Measurements from ENCODE around the gene MAP7D1. TPM values are rescaled to one million over a fixed set of nuclear protein-coding genes. Genes with fewer than 3 reads are reported as not detected.
"Not testable (repeated sequence)": the region's sequence is repeated elsewhere in the genome, so short reads cannot be mapped to it uniquely, and the experiment has no call there.

The MAP7D1 gene
- total RNA-seq, 1 donor from 2014 or later: 71.0 TPM

DNA sequence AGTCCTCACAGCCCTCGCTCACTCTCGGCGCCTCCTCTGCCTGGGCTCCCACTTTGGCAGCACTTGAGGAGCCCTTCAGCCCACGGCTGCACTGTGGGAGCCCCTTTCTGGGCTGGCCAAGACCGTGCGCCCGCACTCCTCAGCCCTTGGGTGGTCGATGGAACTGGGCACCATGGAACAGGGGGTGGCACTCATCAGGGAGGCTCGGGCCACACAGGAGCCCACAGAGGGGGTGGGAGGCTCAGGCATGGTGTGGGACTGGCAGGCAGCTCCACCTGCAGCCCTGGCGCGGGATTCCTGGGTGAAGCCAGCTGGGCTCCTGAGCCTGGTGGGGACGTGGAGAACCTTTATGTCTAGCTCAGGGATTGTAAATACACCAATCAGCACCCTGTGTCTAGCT lies 40.8 kb downstream of the MAP7D1 start:
- not testable (repeated sequence) for H3K4me3 ChIP-seq (ENCODE audit: low read length in 3 of 3); H3K27ac ChIP-seq (ENCODE audit: low read depth, low read length); H3K9me3 ChIP-seq (ENCODE audit: control insufficient read depth in 3 of 3, low read length in 3 of 3); H3K27me3 ChIP-seq (ENCODE audit: control insufficient read depth in 3 of 3, insufficient read depth in 3 of 3, low read length in 3 of 3); H3K4me1 ChIP-seq (ENCODE audit: control insufficient read depth in 3 of 3, insufficient read depth in 3 of 3, low read length in 3 of 3); H3K36me3 ChIP-seq (ENCODE audit: control insufficient read depth in 3 of 3, insufficient read depth in 3 of 3, low read length in 3 of 3); H3K9ac ChIP-seq (ENCODE audit: low read depth in 1 of 3, low read length in 3 of 3)

DNA sequence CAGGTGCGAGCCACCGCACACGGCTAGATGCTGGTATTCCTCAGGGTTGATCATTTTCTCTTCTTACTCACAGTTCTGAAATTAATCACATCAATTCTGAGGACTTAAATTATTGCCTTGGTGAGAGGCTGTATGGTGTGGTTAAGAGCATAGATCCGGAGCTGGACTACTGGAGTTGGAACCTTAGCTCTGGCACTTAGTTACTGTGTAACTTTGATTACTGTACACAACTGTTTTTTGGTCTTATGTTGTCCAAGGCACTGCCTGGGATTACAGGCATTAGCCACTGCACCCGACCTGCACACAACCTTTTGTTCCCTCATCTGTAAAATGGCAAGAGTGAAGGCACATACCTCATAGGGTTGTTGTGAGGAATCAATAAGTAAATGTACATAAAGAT lies 42.7 kb downstream of the MAP7D1 start:
- H3K4me1 ChIP-seq (ENCODE audit: control insufficient read depth in 3 of 3, insufficient read depth in 3 of 3, low read length in 3 of 3): peaks cover 0 to 15% (median 10%) of the 10 kb centered on the region in 3 donors
- no peak overlapping the region for H3K27ac ChIP-seq (ENCODE audit: low read depth, low read length)
- no peaks in the 10 kb centered on the region for H3K36me3 ChIP-seq (ENCODE audit: control insufficient read depth in 3 of 3, insufficient read depth in 3 of 3, low read length in 3 of 3)
- H3K9ac ChIP-seq (ENCODE audit: low read depth in 1 of 3, low read length in 3 of 3): no peak overlapping the region
- no peaks in the 10 kb centered on the region for H3K9me3 ChIP-seq (ENCODE audit: control insufficient read depth in 3 of 3, low read length in 3 of 3)
- H3K4me3 ChIP-seq (ENCODE audit: low read length in 3 of 3): no peak overlapping the region
- H3K27me3 ChIP-seq (ENCODE audit: control insufficient read depth in 3 of 3, insufficient read depth in 3 of 3, low read length in 3 of 3): no peaks in the 10 kb centered on the region

- H3K27me3 ChIP-seq (ENCODE audit: control insufficient read depth in 3 of 3, insufficient read depth in 3 of 3, low read length in 3 of 3): no peaks in the 10 kb centered on the region
- no peaks in the 10 kb centered on the region for H3K9me3 ChIP-seq (ENCODE audit: control insufficient read depth in 3 of 3, low read length in 3 of 3)
- H3K27ac ChIP-seq (ENCODE audit: low read depth, low read length): no peak overlapping the region
- no peak overlapping the region for H3K4me3 ChIP-seq (ENCODE audit: low read length in 3 of 3)
- no peaks in the 10 kb centered on the region for H3K36me3 ChIP-seq (ENCODE audit: control insufficient read depth in 3 of 3, insufficient read depth in 3 of 3, low read length in 3 of 3)
- H3K9ac ChIP-seq (ENCODE audit: low read depth in 1 of 3, low read length in 3 of 3): no peak overlapping the region
- H3K4me1 ChIP-seq (ENCODE audit: control insufficient read depth in 3 of 3, insufficient read depth in 3 of 3, low read length in 3 of 3): peaks cover 8 to 23% (median 18%) of the 10 kb centered on the region in 3 donors
Observed at GRCh38 chr1:36199934-36200741, 44.2 kb downstream of the MAP7D1 start.

DNA sequence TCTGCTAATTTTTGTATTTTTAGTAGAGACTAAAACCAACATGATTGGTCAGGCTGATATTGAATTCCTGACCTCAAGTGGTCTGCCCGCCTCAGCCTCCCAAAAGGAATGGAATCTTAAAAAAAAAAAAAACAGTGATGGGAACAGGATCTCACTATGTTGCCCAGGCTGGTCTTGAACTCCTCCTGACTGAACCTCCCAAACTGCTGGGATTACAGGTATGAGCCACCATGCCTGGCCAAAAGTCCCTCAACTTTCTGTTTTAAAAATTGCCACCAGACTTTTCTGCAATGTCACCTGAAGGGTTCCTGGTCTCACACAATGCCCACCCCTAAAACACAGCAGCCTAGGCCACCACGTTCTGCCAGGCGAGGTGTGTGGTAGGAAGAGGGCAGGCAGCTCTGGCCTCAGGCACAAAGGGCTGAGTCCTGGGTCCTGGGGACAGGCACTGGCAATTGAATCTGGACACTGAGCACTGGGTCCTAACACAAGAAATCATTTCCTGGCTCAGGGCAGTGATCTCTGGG lies 47.1 kb downstream of the MAP7D1 start:
- H3K27ac ChIP-seq (ENCODE audit: low read depth, low read length): peak overlapping the region; percentile 86
- H3K9ac ChIP-seq (ENCODE audit: low read depth in 1 of 3, low read length in 3 of 3): peak overlapping the region; percentile 2 to 57 (median 8)
- peaks cover 15 to 34% (median 22%) of the 10 kb centered on the region in 3 donors for H3K4me1 ChIP-seq (ENCODE audit: control insufficient read depth in 3 of 3, insufficient read depth in 3 of 3, low read length in 3 of 3)
- no peaks in the 10 kb centered on the region for H3K9me3 ChIP-seq (ENCODE audit: control insufficient read depth in 3 of 3, low read length in 3 of 3)
- H3K36me3 ChIP-seq (ENCODE audit: control insufficient read depth in 3 of 3, insufficient read depth in 3 of 3, low read length in 3 of 3): no peaks in the 10 kb centered on the region
- no peak overlapping the region for H3K4me3 ChIP-seq (ENCODE audit: low read length in 3 of 3)
- H3K27me3 ChIP-seq (ENCODE audit: control insufficient read depth in 3 of 3, insufficient read depth in 3 of 3, low read length in 3 of 3): no peaks in the 10 kb centered on the region

DNA sequence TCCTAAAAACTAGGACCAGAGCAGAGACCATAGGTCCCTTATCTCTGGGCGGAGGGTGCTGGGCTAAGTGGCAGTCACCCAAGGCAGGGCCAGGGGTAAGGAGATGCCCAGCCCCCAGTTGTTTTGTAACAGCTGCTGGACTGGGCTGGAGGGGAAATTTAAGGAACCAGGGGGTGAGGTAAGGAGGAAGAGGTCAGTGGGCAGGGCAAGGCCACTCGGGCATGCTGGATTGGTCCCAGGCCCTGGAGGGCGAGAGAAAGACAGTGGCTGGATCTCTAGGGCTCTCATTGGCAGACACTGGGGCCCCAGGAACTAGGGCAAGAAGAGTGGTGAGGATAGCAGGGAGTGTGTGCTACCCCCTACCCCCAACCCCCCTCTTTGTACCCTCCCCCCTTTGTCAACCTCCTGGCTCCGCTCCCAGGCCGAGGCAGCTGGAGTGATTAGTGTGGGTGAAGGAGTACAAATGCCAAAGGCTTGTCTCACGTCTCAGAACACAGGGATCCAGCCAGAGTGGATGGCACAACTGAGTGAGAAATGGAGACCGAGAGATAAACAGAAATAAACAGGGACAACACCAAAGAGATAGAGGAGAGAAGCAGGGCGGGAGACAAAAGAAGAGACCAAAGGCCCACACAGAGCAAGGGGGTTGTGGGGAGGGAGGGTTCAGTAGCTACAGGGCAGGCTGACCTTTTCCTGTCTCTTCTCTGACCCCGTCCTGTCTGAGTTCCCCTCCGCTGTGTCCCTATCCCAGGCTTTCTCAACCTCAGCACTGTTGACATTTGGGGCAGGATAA lies 47.8 kb downstream of the MAP7D1 start:
- H3K36me3 ChIP-seq (ENCODE audit: control insufficient read depth in 3 of 3, insufficient read depth in 3 of 3, low read length in 3 of 3): no peaks in the 10 kb centered on the region
- H3K9me3 ChIP-seq (ENCODE audit: control insufficient read depth in 3 of 3, low read length in 3 of 3): no peaks in the 10 kb centered on the region
- peak overlapping the region; percentile 3 to 52 (median 16) for H3K4me3 ChIP-seq (ENCODE audit: low read length in 3 of 3)
- H3K27ac ChIP-seq (ENCODE audit: low read depth, low read length): peak overlapping the region; percentile 86
- peak overlapping the region; percentile 8 to 67 (median 57) for H3K9ac ChIP-seq (ENCODE audit: low read depth in 1 of 3, low read length in 3 of 3)
- H3K27me3 ChIP-seq (ENCODE audit: control insufficient read depth in 3 of 3, insufficient read depth in 3 of 3, low read length in 3 of 3): no peaks in the 10 kb centered on the region
- peaks cover 15 to 35% (median 22%) of the 10 kb centered on the region in 3 donors for H3K4me1 ChIP-seq (ENCODE audit: control insufficient read depth in 3 of 3, insufficient read depth in 3 of 3, low read length in 3 of 3)

GRCh38 chr1:36204347-36204909 lies 48.5 kb downstream of the MAP7D1 start:
- peak overlapping the region; percentile 3 to 35 (median 31) for H3K4me3 ChIP-seq (ENCODE audit: low read length in 3 of 3)

GRCh38 chr1:36206323-36206858 lies 50.4 kb downstream of the MAP7D1 start:
- H3K4me1 ChIP-seq (ENCODE audit: control insufficient read depth in 3 of 3, insufficient read depth in 3 of 3, low read length in 3 of 3): peaks cover 15 to 36% (median 17%) of the 10 kb centered on the region in 3 donors
- no peaks in the 10 kb centered on the region for H3K36me3 ChIP-seq (ENCODE audit: control insufficient read depth in 3 of 3, insufficient read depth in 3 of 3, low read length in 3 of 3)
- H3K27ac ChIP-seq (ENCODE audit: low read depth, low read length): no peak overlapping the region
- no peaks in the 10 kb centered on the region for H3K27me3 ChIP-seq (ENCODE audit: control insufficient read depth in 3 of 3, insufficient read depth in 3 of 3, low read length in 3 of 3)
- no peaks in the 10 kb centered on the region for H3K9me3 ChIP-seq (ENCODE audit: control insufficient read depth in 3 of 3, low read length in 3 of 3)
- H3K9ac ChIP-seq (ENCODE audit: low read depth in 1 of 3, low read length in 3 of 3): no peak overlapping the region
- no peak overlapping the region for H3K4me3 ChIP-seq (ENCODE audit: low read length in 3 of 3)

More at GRCh38 chr1:36204347-36204909, 48.5 kb downstream of the MAP7D1 start:
- Histone ChIP-seq H3K9ac (ENCODE audit: low read depth in 1 of 3, low read length in 3 of 3) (peak overlapping the region in 2 of 3 donors; percentile 50 to 67), H3K4me1 (ENCODE audit: control insufficient read depth in 3 of 3, insufficient read depth in 3 of 3, low read length in 3 of 3) (peaks cover 15 to 39% (median 22%) of the 10 kb centered on the region in 3 donors), H3K27me3 (ENCODE audit: control insufficient read depth in 3 of 3, insufficient read depth in 3 of 3, low read length in 3 of 3) (no peaks in the 10 kb centered on the region), H3K9me3 (ENCODE audit: control insufficient read depth in 3 of 3, low read length in 3 of 3) (no peaks in the 10 kb centered on the region), H3K36me3 (ENCODE audit: control insufficient read depth in 3 of 3, insufficient read depth in 3 of 3, low read length in 3 of 3) (no peaks in the 10 kb centered on the region), H3K27ac (ENCODE audit: low read depth, low read length) (peak overlapping the region; percentile 86)

GRCh38 chr1:36207339-36207738 lies 51.4 kb downstream of the MAP7D1 start:
- H3K27ac ChIP-seq (ENCODE audit: low read depth, low read length): peak overlapping the region; percentile 10
- H3K4me3 ChIP-seq (ENCODE audit: low read length in 3 of 3): peak overlapping the region in 1 of 3 donors; percentile 35
- H3K36me3 ChIP-seq (ENCODE audit: control insufficient read depth in 3 of 3, insufficient read depth in 3 of 3, low read length in 3 of 3): no peaks in the 10 kb centered on the region
- no peaks in the 10 kb centered on the region for H3K27me3 ChIP-seq (ENCODE audit: control insufficient read depth in 3 of 3, insufficient read depth in 3 of 3, low read length in 3 of 3)
- no peaks in the 10 kb centered on the region for H3K9me3 ChIP-seq (ENCODE audit: control insufficient read depth in 3 of 3, low read length in 3 of 3)
- H3K9ac ChIP-seq (ENCODE audit: low read depth in 1 of 3, low read length in 3 of 3): peak overlapping the region in 2 of 3 donors; percentile 16 to 33
- H3K4me1 ChIP-seq (ENCODE audit: control insufficient read depth in 3 of 3, insufficient read depth in 3 of 3, low read length in 3 of 3): peaks cover 15 to 36% (median 17%) of the 10 kb centered on the region in 3 donors

GRCh38 chr1:36208978-36209703 lies 53.2 kb downstream of the MAP7D1 start:
- no peaks in the 10 kb centered on the region for H3K9me3 ChIP-seq (ENCODE audit: control insufficient read depth in 3 of 3, low read length in 3 of 3)
- H3K27ac ChIP-seq (ENCODE audit: low read depth, low read length): peak overlapping the region; percentile 19
- no peak overlapping the region for H3K4me3 ChIP-seq (ENCODE audit: low read length in 3 of 3)
- H3K27me3 ChIP-seq (ENCODE audit: control insufficient read depth in 3 of 3, insufficient read depth in 3 of 3, low read length in 3 of 3): no peaks in the 10 kb centered on the region
- H3K36me3 ChIP-seq (ENCODE audit: control insufficient read depth in 3 of 3, insufficient read depth in 3 of 3, low read length in 3 of 3): no peaks in the 10 kb centered on the region
- no peak overlapping the region for H3K9ac ChIP-seq (ENCODE audit: low read depth in 1 of 3, low read length in 3 of 3)
- peaks cover 10 to 29% (median 11%) of the 10 kb centered on the region in 3 donors for H3K4me1 ChIP-seq (ENCODE audit: control insufficient read depth in 3 of 3, insufficient read depth in 3 of 3, low read length in 3 of 3)
